COLO829 (cell line): ENCODE data around the gene TOMM40L.
"Not testable (repeated sequence)": the region's sequence is repeated elsewhere in the genome, so short reads cannot be mapped to it uniquely, and the experiment has no call there.

ENCODE experiments used
- DNase-seq: peaks from one replicate; pipeline ENCODE4 v3.0.0; 2012; ENCODE audit warnings: low spot score

TOMM40L gene

DNA sequence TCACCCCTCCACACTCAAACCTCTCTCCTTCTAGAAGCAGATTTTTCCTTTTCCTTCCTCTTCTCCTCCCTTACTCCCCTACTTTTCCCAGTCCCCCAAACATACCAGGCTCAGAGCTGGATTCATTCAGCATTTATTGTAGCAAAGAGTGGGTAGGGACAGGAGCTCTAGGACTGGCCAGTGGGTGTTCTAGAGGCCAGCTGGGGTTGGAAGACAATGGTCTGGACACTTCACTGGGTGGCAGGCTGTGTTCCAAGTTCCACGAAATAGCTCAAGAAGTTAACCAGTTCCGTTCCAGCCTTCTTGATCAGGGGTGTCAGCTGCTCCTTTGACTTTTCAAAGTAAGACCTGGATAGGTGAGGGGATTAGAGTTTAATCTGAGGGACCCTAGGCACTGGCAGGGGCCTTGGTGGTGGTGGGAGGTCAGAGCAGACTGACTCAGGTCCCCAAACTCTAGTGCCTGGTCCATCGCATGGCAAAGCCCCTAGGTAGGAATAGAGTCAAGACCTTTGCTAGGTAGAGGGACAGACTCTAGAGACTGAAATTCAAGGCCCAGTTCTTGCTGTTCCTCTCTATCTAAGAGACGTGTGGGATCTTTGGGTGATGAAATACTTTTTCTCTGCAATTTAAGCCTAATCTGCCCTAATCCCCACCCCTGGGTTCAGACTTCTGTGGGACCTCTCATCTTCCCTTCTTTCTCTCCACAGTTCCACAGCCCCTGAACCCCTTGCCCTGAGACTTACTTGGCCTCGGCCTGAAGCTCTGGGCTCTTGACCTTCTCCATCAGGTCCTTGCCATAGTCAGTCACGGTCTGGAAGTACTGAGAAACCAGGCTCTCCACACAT, 3.5 kb upstream of the TOMM40L start:
- no peak for DNase-seq

DNA sequence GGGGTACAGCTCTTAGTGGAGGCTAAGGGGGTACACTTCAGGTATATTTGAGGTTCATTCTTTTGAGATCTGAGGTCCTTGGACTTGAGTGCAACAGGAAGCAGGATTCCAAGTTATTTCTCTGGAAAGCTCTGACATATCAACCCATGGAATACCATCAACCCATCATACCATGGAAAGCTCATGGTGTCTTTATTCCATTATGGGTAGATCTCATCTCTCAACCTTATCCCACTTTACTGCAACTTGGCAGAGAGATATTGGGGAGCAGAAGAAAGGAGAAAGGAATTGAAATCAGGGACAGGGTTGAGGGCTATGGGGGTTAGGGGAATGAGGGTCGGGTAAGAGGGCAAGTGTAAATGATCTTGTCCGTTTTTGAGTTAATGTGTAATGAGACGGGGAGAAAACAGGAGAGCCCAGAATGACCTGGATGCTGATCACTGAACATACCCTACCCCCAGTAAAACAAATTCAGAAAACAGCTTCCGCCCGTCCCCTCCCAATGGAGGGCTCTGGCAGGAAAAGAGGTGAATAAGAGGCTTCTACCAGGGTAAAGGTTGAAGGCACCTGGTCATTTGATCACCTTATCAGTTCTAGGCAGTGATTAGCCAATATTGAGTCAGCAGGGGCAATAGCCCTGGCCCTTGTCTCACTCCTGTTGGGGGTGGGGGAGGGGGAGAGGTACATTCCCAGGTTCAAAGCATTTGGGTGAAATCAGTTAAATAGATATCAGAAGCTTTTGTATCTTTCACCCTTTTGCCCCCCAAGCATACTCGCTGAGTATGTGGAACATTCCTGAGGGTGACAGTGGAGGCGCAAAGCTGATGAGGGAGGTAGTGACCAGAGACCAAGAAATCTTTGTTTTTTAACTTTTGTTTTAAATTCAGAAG, 1.8 kb upstream of the TOMM40L start:
- no peak for DNase-seq

DNA sequence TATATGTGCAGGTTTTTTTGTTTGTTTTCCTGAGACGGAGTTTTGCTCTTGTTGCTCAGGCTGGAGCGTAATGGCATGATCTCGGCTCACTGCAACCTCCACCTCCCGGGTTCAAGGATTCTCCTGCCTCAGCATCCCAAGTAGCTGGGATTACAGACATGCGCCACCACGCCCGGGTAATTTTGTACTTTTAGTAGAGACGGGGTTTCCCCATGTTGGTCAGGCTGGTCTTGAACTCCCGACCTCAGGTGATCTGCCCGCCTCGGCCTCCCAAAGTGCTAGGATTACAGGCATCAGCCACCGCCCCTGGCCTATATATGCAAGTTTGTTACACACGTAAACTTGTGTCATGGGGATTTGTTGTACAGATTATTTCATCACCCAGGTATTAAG, 1.2 kb upstream of the TOMM40L start:
- not testable (repeated sequence) for DNase-seq

DNA sequence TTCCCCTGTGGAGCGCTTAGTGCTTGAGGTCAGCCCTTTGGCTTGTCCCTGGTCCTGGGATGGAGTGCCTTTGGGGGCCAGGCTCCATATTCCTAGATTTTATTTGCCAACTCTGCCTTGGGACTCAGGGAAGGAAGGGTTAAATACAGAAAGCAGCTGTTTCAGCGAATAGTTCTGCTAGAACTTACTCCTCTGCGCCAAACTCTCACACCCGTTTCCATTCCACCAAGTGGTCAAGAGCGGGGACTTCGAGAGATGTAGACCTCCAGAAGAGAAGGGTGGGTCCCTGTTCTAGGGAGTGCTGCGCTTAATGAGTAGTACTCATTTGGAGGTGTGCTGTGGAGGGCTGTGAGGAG, 704 bp upstream of the TOMM40L start:
- DNase-seq = no peak

DNA sequence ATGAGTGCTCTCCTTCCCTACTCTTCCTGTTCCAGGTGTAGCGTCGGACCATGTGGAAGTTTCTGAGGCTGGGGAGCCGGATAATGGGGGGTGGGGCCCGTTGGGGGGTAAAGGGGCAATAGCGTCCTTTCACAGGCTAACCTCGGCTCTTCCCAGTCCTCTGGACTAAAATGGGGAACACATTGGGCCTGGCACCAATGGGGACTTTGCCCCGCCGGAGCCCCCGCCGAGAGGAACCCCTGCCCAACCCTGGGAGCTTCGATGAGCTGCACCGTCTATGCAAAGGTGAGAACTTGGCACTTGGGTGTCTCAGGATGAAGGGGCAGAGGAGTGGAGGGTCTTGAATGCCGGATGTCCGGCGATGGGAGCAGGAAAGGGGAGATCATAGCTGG, 456 bp downstream of the TOMM40L start:
- no peak for DNase-seq

DNA sequence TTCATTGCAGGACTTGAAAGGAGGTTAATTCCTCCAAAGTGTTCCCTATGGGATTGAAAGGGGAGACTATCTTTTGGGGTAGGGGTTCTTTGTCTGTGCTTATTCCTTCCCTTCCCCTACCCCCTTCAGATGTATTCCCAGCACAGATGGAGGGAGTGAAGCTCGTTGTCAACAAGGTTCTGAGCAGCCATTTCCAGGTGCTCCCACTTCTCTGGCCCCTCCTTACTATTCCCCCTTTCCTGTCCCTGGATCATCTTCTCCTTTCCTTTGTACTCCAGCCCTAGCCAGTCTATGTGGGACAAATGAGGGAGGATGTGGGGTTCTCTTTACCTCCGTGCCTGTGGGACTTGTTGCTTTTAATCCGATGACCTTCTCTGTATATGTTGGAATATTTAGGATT, 899 bp downstream of the TOMM40L start:
- DNase-seq = no peak

DNA sequence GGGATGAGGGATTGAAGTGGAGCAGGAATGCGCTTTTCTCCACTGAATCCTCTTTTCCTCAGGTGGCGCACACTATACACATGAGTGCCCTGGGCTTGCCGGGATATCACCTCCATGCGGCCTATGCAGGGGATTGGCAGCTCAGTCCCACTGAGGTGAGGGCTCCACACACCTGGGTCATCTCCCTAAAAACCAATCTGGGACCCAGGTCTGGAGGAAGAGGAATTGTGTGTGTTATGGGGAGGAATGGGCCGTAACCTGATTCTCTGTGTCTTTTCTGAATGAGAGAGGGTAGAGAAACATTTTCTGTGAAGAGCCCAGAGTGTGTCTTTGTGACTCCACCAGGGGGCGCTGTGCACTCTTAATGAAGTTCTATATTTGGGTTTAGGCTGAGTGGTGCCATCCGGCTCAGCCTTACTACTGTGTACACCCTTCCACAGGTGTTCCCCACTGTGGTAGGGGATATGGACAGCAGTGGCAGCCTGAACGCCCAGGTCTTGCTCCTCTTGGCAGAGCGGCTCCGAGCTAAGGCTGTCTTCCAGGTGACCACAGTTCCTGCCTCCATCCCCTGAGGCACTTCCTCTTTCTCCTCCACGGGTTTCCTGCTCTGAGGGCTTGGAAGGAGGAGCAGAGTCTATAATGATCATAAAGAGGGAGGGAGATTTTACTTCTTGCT, 1.5 kb downstream of the TOMM40L start:
- DNase-seq = peak; percentile 88

DNA sequence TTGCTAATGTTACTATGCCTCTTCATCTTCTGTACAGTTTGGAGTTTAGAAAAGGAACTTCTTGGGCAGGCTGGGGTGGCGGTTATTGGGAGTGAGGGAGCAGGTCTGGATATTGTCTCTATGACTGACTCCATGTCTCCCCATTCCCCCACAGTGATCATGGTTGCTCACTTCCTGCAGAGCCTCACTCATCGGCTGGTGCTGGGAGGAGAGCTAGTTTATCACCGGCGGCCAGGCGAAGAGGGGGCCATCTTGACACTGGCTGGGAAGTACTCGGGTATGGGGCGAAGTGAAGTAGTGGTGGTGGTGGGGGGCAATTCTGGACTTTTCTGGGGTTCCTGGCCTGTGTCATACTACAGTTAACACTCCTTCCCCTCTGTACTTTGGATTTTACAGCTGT, 2.2 kb downstream of the TOMM40L start:
- no peak for DNase-seq

DNA sequence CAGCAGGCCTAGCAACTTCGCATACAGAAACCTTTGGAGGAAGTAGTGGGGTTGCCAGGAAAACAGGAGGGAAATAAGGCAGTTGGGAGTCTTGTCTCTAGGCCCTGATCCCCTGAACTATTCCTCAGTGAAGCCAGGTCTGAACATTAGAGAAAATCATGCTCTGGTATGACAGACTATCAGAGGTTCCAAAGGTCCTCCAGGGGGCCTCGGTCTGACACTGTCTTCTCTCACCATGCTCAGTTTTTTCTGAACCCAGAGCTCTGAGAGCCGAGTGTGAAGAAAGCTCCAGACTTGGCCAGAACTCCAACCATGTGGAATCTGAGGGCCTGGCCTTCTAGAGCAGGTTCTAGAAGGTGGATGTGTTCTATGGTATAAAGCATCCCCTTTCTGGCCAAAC, 4.0 kb downstream of the TOMM40L start:
- no peak for DNase-seq

DNA sequence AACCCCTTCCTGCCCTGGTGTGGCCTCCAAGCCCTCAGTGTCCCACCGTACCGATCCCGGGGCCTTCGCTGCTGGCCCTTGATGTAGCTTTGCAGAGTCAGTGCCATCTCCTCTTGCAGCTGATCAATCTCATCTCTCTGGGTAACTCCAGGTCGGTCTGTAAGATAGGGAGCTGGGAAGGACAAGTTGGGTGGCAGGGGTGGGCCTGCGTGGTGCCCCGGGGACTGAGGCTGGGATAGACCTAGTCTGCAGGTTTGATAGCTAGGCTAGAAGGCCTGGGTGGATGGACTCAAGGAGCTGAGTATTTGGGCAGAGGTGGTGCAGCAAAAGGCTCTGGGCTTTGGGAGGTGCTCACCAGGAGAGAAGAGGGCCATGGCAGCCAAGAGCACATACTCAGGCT, 4.9 kb downstream of the TOMM40L start:
- DNase-seq = no peak

DNA sequence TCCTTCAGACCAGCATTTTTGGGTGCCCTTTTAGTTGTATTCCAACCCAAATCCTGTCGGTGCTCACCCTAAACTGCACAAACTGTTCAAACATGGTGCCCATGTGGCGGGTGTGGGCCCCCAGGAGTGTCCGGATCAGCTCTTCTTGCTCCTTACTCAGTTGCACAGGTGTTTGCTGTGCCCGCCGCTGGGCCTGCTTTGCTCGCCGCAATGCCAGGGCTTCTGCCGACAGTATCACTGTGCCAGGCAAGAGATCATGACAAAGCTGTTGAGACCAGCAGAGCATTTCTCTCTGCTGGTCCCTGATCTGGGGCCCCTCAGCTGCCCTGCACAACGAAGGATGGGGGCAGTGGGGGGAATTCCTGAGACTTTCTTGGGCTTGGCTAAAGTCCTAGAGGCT, 7.2 kb downstream of the TOMM40L start:
- DNase-seq = no peak

DNA sequence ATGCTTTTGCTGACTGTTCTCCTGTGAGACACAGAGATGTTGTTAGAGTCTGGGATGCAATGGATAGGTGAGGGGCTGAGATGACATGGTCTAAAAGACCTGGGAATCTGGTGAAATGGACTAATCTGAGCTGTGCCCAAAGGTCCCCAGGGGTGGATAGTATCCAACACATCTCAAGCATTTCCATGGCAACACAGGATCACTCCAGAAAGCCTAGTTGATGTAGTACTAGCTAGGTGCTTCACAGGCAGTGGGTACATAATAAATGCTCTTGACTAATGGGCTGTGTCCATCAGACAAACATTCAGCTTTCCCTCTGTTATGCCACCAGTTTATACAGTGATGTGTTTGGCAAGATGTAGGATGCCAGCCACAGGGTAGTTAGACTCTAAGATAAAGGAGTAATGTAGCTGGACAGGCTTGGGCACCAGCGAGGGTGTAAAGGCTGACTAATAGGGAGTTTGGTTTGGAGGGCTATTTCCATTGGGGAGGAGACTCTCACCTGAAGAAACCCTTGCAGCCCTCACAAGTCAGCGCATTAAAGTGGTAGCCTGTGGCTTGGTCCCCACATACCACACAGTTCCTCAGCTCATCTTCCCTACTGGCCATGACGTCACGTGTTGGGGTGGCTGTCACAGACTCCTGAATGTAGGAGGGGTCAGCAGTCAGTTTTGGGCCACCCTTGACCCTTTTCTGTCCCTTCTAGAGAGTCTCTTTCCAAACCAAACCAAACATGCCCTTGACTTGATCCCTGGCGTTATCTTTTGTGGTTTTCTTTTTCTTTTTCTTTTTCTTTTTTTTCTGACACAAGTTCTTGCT, 10.3 kb downstream of the TOMM40L start:
- no peak for DNase-seq

DNA sequence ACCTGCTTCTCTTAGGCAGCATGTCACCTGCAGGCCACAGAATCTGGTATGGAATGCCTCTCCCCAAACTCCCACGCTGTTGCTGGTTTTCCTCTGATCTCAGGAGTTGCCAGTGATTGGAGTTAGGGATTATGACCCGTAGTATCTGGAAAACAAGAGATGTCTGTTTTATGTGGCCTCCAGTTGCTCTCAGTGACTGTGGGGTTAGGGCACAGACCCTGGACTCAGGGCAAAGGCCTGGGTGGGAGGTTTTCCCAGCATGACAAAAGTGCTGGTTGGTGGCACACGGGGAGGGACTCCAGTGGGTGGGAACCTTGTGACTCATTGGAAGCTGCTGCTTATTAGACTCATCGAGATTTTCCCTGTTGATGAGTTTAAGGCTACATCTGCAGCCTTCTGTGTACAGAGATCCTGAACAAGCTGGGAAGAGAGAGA, 12.2 kb downstream of the TOMM40L start, which contains the start of gene NR1I3:
Gene NR1I3 (minus strand): TSS at position 165 of the 435 bp plus-strand sequence. CDS start 1,638 bp downstream, outside the sequence.
- no peak for DNase-seq

DNA sequence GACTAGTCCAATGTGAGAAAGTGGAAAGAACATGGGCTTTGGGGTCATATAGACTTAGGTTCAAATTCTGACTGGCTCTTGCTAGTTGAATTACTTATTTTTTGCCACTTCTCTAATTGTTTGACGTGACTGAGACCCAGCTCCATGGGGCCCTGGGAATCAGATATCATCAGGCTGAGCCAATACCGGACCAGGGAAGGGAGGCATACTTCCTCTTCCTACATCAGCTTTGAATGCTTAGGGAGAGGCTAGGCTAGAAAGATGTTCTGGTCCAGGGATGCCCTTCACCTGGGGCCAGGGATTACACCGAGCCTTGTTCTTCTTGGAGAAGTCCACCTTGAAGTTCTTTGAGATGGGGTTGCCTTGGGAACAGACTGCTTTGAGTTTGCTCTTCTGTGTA, 15.8 kb downstream of the TOMM40L start:
- no peak for DNase-seq

DNA sequence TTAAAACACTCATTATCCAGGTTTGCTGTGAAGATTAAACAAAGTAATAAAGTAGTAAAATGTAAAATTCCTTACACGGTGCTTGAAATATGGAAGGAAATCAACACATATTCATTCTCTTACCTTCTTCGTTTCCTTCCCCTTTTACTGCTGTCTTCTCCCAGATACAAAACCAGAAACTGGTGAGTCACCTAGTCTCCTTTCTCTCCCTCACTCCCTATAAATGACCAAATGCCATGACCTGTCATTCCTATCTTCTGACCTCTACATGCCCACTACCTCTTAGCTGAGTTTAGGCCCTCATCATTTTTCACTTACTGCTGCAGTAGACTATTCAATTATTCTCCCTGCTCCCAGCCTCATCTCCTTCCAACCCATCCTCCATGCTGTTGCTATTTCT, 16.5 kb downstream of the TOMM40L start:
- DNase-seq = no peak

DNA sequence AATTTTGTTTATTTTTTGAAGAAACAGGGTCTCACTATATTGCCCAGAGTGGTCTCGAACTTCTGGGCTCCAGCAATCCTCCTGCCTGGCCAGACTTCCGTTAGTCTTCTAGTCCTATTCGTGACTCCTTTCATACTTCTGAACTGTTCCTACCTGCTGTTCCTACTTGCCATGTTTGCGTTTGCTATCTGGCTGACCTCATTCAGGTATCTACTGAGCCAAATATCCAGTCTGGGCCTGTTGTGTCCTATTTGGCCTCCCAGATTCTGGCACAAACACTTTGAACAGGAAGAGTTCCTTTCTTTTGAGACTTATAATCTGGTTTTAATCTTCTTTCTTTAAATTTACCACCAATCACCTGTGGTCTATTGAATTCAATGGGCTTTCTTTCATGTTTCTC, 19.0 kb downstream of the TOMM40L start:
- no peak for DNase-seq

DNA sequence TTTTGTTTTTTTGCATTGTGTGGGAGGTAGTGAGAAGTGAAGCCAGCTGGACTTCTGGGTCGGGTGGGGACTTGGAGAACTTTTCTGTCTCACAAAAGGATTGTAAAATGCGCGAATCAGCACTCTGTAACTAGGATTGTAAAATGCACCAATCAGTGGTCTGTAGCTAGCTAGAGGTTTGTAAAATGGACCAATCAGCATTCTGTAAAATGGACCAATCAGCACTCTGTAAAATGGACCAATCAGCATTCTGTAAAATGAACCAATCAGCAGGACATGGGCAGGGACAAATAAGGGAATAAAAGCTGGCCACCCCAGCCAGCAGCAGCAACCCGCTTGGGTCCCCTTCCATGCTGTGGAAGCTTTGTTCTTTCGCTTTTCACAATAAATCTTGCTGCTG, 24.2 kb downstream of the TOMM40L start:
- not testable (repeated sequence) for DNase-seq

DNA sequence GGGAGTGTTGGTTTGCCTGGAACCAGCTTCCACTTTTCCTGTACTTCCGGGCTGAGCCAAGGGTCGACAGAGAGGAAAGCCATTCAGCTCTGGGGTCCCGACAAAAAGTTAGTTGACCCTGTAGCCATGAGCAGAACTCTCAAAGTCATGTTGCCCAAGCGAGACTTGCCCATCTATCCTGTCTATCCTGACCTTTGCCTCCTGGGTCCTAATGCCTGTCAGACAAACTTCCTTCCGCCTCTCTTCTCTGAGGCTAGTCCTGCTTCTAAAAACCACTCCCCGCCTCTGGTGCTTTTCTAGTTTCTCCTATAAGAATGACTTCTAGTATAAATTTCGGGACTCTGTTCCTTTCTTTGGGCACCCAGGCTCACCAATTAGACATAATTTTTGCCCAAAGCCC, 25.0 kb downstream of the TOMM40L start:
- no peak for DNase-seq

DNA sequence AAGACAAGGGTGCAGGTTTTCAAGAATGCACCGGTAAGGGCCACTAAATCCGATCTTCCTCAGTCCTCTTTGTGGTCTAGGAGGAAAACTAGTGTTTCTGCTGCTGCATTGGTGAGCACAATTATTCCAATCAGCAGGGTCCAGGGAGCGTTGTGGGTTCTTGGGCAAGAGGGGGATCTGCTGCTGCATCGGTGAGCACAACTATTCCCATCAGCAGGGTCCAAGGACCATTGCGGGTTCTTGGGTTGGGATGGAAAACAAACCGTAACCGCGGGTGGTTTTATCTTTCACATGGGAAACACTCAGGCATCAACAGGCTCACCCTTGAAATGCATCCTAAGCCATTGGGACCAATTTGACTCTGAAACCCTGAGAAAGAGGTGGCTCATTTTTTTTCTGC, 25.7 kb downstream of the TOMM40L start:
- DNase-seq = no peak

DNA sequence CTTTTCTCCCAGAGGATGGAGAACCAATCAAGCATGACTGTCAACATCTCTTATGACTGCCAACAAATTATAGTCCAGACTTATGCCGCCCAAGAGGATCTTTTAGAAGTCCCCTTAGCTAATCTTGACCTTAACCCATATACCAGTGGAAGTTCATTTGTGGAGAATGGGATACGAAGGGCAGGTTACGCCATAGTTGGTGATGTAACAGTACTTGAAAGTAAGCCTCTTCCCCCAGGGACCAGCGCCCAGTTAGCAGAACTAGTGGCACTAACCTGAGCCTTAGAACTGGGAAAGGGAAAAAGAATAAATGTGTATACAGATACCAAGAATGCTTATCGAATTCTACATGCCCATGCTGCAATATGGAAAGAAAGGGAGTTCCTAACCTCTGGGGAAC, 29.4 kb downstream of the TOMM40L start:
- not testable (repeated sequence) for DNase-seq

DNA sequence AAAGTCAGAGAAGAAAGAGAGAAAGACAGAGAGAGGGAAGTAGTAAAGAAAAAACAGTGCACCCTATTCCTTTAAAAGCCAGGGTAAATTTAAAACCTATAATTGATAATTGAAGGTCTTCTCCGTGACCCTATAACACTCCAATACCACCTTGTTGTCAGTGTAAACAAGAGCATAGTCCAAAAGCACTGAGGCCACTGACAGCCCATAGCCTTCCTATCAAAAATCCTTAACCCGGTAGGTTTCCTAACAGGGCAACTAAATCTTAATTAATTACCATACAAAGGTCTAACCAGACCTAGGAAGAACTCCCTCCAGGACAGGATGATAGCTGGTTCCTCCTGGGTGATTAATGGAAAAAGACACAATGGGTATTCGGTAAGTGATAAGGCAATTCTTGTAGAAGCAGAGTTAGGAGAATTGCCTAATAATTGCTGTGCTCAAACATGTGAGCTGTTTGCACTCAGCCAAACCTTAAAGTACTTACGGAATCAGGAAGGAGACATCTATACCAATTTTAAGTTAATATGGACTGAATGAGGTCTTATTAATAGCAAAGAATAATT, 30.2 kb downstream of the TOMM40L start:
- not testable (repeated sequence) for DNase-seq
